Pulmonary artery endothelial cell (primary cell): Measurements from ENCODE around the gene U2SURP. TPM values are rescaled to one million over a fixed set of nuclear protein-coding genes. Genes with fewer than 3 reads are reported as not detected.

Source experiments
- DNase-seq: peaks from one replicate; pipeline ENCODE4 v3.0.0-alpha.2; 2011; ENCODE audit warnings: low read depth, low spot score
- total RNA-seq: library from RNA; depleted of rRNA; stranded (reverse); fragments of >200 nt; gene quantifications from 2 replicates; pipeline ENCODE4 v1.2.3, GENCODE V29; 2014

The U2SURP gene
- total RNA-seq, 1 donor from 2014 or later: 43.7 TPM

DNA sequence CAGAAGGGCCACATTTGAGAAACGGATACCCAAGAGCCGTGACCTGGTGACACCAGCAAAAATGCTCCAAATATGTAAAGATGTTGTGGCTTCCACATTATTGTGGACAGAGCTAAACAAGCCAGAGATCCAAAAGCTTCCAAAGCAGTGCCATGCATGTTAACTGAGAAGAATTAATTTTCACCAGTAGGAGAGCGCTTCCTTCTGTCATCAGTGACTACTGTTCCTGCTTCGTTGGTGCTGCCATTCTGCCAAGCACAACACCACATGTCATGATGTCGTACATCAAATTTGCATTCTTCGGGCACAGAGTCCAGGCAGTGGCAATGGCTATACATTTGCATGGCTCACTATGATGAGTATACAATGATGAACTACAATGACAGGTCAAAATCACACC is 99.1 kb downstream of the U2SURP start:
- DNase-seq: no peak

DNA sequence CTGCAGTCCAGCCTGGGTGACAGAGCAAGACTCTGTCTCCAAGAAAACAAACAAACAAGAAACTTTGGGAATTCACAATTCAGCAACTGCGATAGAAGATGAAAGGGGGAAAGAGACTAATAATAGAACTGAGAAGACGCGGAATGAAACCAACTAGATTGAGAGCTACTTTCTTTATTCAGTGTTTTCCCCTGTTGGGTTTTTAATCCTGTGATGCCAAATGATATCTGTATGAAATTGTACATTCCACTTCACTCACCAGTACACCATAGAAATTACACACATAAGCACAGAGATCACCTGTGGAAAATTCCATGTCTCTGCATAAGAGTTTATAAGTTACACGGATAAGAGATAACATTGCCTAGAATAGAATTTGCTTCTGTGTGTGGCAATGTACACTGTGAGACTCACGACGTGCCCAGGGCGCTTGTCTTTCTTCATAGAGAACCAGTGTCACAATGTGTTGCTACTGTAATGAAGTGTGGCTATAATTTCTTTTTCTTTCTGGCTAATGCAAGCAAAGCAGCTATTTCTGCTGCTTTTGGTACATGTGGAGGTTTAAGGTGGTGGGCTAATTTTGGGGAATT is 100.5 kb downstream of the U2SURP start:
- DNase-seq: no peak

DNA sequence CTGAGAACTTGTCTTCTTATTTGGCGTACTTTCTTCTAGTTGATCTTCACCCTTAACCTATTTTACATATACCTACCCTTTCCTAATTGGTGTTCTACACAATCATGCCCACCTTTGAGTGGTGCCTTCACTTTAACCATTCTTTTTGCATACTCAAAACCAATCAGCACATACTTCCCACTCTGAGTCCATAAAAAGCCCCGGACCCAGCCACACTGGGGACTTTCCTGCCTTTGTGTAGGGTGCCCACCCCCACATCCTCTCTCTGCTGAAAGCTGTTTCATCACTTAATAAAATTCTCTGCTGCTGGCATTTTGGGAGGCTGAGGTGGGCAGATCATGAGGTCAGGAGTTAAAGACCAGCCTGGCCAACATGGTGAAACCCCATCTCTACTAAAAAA is 102.3 kb downstream of the U2SURP start:
- no peak for DNase-seq

DNA sequence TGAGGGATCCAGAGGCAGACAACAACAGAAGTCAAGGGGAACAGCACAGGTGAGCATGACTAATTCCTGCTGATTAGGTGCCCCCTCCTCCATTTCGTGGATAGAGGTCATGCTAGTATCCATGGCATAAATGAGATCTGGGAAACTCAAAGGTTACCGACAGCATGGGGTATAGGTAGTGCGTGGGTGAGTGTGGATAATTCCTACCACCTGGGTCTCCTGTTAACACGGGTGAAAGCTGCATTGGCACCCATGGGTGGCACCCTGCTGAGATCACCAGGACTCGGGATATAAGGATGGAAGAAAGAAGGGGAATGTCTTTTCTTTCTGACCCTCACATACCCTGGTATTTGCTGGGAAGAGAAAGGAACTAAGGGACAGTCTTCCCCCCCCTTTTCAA is 103.8 kb downstream of the U2SURP start:
- no peak for DNase-seq

DNA sequence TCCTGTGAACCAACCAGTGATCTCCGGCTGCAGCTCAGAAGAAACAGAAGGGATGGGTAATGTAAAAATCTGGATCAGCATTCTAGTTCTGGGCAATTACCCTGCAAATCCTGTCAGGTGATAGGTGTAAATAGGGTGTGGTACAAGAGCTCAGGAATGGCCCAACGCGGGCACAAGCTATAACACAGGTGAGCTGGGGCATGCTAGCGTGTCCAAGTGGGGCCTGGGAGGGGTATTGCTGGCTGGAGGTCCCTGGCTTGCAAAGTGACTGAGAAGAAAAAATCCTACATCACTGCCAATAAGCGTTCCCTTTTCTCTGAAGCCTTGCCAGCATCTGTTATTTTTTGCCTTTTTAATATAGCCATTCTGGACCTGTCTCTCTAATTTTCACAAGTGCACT is 108.5 kb downstream of the U2SURP start:
- DNase-seq: no peak

Other genes starting within 250 kb of the U2SURP start
- gene PCOLCE2, start 112.5 kb upstream of the U2SURP start, total RNA-seq: 8.5 and 12.1 TPM in 2 replicates
- not detected in 2 replicates for gene PAQR9, start 37.9 kb upstream of the U2SURP start, total RNA-seq
- 5.9 and 9.2 TPM in 2 replicates for gene CHST2, start 118.2 kb downstream of the U2SURP start, total RNA-seq